ENCODE measurements around the gene F12. TPM values are rescaled to one million over a fixed set of nuclear protein-coding genes. Genes with fewer than 3 reads are reported as not detected.
A peak's percentile ranks its signal among the peaks of the same experiment; 100 is the strongest.

The F12 gene
- polyA plus RNA-seq, 1 donor, result 14.6 TPM

DNA sequence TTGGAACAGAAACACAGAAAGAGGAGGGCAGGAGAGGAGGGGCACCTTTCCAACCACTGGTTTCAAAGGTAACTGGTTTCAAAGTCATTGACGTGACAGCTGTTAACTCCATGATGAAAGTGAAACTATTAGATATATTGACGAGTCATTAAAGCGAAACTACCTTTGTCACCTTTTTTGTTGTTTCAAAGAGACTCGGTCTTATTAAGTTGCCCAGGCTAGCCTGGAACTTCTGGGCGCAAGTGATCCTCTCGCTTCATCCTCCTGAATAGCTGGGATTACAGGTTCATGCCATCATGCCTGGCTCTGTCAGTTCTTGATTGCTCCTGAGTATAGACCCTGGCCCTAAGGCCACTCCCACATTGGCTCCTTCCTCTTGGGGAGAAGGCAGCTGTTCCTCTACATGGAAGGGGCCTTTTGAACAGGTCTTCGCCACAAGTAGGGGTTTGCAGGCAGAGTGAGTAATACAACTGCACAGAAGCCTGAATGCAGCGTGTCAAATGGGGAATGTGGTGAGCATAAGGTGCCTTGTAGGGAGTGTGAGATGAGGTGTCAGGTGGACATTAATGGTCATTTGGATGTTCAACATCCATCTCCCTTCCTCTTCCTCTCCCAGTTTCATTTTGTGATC, 3.4 kb upstream of the F12 start:
- no peak for DNase-seq

DNA sequence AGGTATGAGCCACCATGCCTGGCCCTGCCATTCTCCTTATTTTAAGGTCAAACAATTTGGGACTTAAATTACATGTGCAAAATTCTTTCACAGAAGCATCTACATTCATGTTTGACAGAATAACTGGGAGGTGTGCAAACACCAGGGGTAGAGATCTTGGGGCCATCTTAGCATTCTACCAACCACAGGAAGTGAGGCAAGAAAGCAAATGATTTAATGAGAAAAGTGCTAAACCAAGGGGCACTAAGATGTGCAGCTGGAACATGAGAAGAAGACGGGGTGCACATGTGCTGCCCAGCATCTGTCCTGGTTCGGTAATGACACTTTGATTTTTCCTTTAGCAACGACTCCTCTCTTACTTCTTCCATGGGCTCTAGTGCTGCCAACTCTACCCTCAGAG, 1.2 kb upstream of the F12 start:
- DNase-seq, result no peak

DNA sequence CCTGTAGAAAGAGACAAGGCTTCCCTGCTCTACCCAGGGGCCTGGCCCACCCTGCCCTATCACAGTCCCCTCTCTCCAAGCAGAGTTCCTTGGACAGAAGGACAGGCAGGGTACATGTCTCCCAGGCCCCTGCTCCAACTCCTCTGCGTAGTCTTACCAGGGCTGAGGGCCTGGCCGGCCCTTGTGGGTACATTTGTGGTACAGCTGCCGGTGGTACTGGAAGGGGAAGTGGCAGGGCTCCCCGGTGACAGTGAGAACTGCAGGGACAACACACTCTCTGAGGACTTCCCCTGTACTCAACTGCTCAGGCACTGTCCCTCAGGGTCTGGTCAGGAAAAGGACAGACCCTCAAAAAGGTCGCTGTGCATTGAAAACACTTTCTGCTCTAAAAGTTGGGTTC, 3.6 kb downstream of the F12 start:
- no peak for DNase-seq

DNA sequence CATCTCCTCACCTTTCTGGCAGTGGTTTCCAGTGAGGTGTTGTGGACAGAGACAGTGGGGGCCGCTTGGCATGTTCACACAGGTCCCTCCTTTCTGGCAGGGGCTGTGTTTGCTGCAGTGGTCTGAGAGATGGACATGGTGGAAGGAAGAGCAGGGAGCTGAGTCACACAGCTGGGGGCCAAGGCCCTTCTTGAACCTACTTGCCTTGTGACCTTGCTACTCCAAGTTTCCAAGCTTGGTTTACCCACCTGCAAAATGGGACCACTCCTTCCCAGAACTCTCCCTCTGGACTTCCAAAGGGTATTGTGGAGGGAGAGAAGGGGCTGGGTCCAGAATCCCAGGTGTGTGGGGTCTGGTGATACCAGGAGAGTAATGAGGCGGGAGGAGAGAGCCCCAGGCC, 4.1 kb downstream of the F12 start:
- no peak for DNase-seq

DNA sequence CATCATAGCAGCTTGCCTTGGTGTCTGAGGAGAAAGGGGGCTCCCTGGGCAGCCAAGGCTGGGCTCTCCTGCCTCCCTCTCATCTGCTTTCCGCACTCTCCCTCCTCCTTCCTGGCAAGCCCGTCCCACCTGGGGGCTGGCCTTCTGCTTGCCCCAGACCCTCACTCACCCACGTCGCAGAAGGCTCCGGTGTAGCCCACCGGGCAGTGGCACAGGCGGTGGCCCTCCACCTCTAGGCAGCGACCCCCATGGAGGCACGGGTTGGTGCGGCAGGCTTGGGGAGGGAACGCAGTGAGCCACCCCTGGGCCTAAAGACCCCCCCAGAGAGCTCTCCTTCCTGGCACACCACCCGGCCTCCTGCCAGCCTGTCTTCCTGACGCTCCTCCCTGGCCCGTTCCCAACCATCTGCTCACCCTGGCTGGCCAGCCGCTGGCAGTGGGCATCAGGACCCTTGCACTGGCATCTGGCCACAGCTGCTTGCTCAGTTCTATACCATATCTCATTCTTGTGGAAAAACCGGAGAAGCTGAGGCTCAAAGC, 4.7 kb downstream of the F12 start:
- DNase-seq, result no peak

DNA sequence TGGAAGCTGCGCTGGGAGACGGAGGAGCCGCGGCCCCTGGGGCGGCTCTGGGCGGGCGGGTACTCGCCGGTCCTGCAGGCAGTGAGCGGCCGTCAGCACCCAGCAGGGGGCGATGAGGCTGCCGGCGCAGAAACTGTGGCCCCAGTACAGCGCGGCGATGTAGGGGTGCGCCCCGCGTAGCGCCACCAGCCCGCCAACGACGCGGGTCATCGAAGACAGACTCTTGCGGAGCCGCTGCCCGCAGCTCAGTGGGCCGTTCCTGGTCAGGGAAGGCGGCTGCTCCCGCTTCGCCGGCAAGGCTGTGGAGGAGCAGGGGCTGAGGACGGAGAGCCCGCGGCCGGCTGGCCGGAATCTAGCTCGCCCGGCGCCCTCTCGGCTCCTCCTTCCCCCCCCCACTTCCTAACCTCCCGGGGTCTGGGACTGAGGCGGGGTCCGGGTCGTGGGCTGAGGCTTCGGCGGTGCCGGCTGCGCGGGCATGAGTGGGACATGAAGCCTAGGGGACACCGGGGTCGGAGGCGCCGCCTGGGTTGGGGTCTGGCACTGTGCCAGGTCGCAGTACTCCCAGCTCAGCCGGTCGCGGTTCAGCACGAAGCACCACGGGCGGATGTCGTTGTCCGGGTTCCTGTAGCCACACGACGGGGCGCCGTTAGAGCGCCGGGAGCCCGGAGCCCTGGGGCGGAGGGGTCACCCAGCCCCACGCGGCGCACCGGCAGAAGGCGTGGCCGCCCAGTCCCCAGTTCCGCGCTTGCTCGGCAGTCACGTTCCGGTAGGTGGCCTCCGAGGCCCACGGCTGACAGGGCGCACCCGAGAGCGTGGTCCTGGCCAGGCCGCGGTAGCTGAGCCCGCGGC, 5.3 kb downstream of the F12 start:
- DNase-seq, result no peak

DNA sequence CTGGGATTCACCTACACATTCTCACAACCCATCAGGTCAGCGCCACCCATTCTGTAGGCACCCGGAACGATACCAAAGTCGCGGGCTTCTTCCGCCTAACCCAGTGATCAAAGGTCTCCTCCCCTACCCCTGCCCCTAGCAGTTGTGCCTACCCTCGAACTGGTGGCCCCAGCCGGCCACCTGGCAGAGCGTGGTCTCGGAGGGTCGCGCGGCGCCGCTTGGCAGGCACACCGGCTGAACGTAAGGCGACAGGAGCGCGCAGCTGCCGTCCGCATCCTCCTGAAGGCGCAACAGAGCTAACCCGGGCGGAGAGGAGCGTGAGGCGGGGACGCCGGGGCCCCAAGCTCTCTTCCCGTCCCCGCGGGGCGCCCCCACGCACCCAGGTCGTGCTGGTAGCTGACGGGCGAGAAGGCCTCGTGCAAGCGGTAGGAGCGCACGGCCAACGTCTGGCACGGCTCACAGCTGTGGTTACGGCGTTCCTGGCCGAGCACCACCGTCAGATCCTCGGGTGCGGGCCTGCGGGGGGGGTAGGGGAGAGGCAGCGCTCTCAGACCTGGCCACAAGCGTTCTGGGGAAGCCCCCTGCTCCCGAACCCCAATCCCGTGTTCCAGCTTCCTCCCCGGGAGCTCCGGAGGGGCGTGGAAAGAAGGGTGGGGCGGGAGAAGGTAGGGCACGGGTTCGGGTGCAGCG, 6.1 kb downstream of the F12 start:
- DNase-seq, result no peak

DNA sequence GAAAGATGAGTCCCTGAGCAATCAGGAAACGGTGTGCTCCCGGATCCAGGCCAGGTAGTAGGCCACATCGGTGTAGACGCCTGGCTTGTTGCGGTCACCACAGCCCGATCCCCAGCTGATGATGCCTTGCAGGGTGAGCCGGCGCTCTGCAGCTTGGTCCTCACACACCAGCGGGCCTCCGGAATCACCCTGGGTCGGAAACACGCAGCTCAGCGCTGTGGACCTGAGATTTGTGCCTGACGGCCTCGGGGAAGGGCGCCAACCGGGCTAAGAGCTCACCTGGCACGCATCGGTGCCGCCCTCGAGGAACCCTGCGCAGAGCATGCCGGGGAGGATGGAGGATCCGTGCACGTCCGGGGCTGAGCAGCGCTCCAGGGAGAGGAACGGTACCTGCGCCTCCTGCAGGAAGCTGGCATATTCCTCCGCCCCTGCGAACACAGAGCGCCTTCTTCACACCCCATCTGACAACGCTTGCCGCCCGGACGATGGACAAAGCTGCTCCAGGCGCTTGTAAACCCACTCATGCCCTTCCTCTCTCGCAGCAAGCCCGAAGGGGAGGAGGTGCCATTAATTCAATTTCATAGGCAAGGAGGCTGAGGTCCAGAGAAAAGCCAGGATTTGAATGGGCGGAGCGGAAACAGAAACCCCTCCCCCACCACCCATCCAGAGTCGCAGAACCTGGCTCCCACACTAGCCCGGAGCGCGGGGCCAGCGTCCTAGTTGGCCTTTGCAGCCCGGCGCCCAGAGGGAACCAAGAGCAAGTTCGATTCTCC, 6.9 kb downstream of the F12 start:
- no peak for DNase-seq

DNA sequence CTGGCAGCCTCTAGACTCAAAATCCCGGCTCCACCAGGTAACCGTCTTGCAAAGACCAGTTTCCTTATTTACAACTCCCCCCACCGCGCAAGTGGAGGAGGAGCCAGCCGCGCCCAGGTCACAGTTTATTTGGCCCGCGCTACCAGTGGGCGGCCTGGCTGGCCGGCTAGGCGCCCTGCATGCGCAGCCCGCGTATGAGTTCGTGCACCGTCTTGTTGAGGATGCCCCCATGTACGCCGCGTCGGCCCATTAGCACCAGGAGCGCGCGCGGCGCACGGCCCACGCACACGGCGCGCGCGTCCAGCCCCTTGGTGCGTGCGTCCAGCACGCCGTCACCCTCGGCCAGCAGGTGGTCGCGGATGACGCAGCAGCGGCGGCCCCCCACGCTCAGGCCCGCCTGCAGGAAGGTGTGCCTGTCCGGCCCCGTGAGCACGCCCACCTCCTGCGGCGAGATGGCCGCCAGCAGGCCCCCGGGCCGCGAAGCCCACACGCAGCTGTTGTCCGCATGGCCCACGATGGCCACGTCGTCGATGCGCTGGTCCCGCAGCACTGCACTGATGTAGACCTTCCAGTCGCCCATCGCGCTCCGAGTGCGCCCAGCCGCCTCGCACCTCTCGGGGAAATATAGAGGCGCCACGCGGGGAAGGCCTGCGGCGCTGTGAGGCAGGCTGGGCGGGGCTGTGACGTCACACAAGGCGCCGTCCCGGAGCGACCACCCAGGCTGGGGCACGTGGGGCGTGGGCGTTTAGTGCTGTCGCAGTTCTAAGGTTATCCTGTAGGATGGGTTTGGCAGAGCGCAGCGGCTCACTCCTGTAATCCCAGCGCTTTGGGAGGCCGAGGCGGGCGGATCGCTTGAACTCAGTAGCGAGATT, 9.1 kb downstream of the F12 start, which contains the start of gene PFN3:
PFN3 (minus strand) TSS at position 665 of the 872 bp plus-strand sequence; CDS start at position 580, 85 bp downstream.
- DNase-seq, result no peak

DNA sequence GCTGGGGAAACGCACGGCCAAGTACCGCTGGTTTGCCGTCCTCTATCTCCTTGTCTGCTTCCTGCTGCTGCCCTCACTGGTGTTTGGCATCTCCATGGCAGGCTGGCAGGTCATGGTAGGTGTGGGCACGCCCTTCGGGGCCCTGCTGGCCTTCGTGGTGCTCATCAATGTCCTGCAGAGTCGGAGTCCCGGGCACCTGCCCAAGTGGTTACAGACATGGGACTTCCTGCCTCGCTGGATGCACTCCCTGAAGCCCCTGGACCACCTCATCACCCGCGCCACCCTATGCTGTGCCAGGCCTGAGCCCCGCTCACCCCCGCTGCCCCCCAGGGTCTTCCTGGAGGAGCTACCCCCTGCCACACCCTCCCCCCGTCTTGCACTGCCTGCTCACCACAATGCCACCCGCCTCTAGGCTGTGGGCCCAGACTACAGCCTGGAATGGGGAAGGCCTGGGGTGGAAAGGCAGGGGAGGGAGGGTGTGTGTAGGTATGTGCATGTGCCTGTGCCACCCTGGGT, 11.4 kb downstream of the F12 start:
- DNase-seq, result no peak

DNA sequence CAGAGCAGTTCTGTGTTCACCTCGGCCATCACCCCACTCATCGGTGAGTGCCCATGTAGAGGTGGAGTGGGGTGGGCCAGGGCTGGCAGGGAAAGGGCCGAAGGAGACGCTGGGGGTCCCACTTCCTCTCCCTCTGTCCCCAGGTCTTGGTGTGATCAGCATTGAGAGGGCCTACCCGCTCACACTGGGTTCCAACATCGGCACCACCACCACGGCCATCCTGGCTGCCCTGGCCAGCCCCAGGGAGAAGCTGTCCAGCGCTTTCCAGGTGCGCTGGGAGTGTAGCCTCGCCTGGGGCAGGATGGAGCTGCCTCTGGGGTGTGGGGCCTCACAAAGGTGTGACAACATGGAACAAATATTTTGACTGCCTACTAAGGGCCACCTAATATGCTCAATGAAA, 12.6 kb downstream of the F12 start:
- no peak for DNase-seq

DNA sequence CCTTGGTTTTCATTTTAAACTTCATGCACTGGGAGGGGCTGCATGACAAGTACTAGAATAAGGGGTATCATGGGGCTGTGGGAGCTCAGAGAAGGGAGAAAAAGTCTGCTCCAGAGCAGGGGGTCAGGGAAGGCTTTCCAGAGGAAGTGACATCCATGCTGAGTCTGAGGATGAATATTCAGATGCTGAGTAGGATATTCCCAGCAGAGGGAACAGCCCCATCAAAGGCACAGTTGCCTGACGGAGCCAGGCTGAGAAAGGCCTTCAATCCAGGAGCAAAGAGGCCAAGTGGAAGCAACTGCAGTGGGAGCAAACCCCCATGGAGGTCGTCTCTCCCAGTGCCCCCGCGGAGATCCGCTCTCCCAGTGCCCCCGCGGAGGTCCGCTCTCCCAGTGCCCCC, 13.3 kb downstream of the F12 start:
- no peak for DNase-seq

DNA sequence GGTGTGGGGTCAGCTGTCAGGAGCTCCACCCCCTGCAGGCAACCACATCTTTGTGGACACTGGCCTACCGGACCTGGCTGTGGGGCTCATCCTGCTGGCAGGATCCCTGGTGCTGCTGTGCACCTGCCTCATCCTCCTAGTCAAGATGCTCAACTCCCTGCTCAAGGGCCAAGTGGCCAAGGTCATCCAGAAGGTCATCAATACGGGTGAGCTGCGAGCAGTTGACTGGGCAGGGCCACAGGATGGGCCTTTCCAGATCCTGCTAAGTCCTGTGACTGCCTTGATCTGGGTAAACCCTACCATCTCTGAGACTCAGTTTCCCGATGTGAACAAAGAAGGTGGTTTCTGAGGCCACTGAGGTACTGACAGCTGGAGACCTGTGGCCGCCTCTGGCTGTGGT, 15.4 kb downstream of the F12 start:
- DNase-seq, result no peak

DNA sequence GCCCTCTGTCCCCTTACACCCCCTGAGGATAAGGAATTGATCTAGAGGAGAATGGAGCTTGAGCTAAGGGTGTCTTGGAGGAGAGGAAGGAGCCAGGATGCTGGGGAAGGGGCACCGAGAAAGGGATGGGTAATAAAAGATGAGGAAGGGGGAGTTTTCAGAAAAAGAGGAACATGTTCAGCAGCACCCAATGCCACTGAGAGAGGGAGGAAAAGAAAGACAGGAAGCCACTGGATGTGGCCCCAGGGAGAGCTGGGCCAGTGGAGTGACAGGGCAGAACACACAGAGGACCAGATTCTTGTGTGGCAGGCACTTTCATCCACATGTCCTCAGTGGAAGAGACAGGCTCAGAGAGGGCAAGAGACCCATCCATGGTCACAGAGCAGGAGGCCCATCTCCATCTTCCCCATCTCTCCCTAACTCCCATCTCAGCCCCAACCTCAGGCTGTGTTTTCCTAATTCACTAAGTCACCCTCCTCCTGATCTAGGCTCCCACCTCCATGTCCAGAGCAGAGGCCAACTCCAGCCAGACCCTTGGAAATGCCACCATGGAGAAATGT, 16.1 kb downstream of the F12 start:
- DNase-seq, result no peak

DNA sequence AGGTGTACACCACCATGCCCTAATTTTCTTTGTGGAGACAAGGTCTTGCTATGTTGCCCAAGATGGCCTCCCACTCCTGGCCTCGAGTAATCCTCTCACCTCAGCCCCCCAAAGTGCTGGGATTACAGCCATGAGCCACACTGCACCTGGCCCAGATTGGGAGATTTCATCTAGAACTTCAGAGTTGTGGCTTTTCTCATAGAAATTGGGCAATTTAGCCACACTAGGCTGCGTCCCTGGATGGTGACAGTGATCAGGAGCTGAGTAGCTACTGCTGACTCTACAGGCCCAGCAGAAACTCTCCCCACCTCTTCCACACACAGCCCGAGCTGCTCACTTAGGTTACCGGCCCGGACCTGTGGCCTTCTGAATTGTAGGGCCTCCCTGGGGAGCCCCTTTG, 16.6 kb downstream of the F12 start:
- no peak for DNase-seq

DNA sequence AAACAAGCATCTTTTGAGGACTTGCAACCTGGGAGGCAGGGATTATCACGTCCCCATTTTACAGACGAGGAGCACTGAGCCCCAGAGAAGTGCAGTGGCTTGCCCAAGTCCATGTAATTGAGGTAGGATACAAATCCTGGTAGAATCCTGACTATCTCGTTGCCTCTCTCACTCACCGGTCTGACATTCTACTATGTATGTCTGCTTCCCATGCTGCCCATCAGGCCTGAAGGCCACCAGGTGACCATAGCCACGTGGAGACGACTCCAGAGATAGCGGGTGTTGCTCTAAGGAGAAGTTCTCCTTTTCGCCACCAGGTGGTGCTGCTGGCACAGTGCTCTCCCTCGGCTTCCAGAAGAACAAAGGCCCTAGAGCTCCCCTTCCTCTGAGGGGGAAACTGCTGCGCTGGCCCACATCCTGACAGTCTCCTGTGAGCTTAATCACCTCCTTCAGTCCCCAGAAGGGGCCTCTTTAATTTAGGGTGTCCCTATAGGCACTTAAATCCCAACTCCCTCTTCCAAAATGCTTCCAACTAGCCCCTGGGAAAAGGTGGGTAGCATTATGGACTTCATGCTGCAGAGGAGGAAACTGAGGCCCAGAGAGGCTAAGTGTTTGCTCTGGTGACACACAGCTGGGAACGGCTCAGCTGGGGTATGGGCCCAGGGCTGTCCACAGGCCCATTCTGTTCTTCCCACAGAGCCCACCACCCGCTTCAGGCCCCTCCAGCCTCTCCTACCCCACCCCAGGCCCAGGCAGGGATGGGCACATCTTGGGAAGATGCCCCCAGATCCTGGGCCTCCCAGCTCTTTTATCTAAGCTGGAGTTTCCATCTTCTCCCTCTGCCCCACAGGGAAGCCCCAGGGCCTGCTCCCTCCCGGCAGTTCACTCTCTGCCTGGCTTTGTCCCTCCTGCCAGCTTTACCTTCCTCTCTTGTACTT, 18.7 kb downstream of the F12 start:
- DNase-seq, result peak; percentile 88

DNA sequence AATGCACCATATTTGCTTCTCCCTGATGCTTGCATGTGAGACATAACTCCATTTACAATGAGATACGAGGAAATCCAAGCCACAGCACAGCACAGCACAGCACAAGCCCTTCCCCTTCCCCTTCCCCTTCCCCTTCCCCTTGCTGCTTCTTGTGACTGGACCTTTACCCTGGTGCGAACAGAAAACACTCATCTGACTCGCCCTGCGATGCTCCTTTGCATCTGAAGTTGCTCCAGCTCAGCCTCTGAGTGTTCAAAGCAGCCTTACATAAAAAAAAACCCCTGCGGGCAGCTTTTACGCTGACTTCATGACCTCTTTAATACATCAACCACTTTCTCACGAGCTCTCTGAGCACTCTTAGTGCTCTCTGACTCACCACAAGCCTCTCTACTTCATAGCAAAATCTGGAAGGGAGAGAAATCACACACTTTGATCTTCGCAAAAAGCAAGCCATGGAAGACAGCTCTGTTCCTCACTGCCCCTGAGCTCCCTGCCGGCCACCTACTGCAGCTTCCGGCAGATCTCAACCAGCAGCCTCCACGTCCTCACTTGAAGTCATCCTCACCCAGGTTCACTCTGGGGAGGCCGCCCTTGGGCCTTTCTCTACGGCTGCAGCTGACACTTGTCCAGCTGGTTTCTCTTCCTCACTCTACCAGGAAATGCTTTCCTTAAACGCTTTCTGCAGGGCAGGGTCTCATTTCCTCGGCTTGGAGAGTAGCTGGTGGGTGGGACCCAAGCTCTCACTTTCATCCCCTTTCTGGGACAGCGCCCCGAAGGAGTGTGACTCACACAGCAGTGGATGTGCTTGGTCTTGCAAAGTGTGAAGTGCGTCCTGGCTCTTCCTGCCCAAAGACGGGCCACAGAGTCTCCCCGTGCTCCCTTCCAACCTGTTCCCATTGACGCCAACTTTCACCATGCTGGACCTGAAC, 19.9 kb downstream of the F12 start:
- DNase-seq, result no peak

DNA sequence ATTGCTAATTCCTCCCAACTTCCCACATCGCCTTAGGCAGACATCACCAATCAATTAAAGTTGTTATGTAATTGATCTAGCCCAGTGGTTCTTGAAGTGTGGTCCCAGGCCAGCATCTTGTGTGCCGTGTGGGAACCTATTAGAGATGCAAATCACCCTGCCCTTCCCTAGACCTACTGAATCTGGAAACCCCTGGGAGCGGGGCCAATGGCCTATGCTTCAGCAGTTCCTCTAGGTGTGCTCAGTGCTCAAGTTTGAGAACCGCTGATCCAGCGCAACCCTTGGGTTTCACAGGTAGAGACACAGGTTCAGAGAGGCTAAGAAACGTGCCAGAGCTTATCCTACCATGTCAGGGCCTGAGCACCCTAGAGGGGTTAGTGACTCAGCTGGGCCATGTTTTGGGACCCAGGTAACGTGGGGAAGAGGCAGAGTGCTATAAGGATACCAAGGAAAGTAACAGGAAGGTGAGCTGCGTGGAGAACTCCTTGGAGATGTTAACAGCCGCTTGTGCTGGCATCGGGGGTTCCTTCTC, 20.8 kb downstream of the F12 start:
- DNase-seq, result no peak

Data from left kidney (tissue), 2 donors.